ENCODE data around the gene BUB1.
"Not testable (repeated sequence)": the region's sequence is repeated elsewhere in the genome, so short reads cannot be mapped to it uniquely, and the experiment has no call there.

The BUB1 gene

DNA sequence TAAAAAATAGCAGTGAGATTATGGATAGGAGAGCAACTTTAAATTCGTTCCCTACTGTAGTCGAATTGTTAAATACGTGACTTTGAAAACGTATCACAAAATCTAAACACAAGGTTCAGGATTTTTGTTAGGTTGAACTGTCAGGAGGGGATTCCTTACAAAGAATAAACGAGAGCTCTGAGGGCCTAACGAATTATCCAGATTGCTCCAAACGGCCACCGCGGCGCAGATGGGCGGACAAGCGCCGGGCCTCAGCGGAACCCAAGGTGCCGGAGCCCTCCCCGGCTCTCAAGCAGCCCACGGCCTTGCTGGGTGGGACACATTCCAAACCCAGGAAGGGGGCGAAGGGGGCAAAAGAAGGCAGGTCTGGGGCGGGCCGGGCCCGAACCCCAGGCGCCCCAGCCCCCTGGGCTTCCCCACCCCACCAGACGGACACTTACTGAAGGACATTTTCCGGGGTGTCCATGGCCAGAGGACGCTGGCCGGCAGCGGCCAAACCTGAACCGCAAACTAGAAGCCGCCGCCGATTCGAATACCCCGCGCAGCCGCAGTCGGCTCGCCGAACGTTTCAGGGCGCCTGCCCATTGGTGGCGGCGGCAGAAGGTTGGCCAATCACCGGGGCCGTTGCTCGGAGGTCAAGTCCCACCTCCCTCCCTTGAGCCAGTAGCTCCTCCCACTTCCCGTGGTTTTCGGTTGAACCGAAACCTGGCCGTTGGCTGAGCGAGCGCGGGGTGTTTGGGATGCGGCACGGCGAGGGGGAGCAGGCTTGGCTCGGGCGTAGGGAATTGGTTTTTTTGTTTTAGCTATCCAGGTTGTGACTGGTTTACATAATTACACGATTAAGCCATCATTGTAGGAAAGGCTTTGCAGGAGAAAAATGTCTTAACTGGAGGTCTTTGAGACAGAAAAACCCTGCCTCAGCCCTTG lies at the start of gene BUB1:
Gene BUB1, minus strand, starts transcription at position 534 of the 927 bp plus-strand sequence. Its CDS starts 68 bp downstream, at position 466.
- peak; percentile 42 for DNase-seq

DNA sequence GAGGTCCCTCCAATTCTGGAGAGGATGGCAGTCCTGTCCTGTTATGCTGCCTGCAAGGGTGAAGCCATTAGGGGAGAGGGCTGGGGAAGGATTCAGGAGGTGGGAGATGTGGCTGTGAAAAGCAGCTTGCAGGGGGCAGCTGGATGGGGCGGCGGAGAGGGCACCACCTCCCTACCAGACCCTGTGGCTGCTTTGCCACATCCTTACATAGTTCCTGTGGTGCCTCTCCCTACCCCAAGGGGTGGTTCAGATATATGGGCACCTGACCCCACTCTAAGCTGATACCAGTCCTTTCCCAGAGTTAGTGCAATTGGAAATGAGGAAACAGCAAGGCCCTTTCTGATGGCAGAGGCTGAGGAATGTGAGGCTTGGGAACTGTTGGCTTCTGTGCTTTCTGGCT lies 48.4 kb upstream of the BUB1 start:
- no peak for DNase-seq

DNA sequence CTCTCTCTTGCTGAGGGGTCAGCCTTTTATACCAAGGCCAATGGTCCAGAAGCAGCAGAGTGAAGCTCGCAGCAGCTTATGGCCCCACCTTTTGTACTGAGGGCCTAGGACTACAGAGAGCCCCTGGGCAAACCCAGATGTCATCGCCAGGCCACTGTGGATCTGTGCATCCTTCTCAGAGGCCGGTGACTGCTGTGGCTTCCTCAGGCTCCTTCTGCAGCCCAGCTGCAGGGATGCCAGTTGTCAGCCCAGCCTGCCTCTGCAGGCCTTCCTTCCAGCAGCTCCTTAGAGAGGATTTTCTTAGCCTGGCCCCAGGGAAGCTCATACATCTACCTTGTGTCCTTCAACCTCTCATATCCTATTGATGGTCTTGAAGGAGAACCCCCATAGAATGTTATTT lies 48.0 kb upstream of the BUB1 start:
- no peak for DNase-seq

DNA sequence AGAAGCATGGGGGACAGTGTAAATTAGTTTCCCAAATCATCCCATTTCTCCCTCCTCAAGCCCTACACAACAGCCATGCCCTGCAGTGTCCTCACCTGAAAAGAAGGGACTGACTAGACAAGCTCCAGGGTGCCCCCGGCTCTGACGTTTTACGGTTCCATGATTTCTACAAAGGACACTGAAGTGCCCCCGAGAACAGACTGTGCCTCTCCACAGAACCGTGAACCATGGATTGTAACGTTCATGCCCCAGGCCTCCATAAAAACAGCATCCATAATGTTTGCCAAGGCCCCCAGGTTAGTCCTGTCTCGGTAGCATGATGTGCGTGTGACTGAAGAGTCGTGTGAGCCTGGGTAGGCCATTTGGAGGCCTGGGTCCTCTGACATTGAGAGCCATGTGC lies 47.5 kb upstream of the BUB1 start:
- DNase-seq: no peak

DNA sequence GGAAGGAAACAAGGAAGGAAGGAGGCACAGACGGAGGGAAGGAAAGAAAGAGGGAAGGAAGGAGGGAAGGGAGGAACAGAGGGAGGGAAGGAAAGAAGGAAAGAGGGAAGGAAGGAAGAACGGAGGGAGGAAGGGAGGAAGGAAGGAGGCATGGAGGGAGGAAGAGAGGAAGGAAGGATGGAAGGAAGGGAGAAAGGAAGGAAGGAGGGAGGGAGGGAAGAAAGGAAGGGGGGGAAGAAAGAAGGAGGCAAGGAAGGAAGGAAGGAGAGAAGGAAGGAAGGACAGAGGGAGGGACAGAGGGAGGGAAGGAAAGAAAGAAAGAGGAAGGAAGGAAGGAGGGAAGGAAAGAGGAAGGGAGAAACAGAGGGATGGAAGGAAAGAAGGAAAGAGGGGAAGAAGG lies 47.0 kb upstream of the BUB1 start:
- DNase-seq: no peak

DNA sequence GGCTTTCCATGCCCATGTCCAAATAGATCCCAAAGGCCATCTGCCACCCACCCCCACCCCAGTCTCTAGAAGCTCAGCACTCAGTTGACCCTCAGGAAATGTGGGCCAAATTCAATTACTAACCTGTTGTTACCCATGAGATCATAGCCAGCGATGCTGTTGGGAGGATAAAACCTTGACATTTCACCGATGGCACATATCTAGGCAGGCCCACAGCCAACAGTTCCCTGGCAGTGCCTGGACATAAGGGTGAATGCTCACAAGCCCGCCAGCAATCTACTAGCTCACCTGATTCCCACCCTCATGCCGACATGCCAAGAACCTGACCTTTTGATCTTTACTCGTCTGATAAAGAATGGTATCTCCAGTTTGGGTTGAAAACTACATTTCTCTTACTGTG lies 42.7 kb upstream of the BUB1 start:
- DNase-seq: no peak

DNA sequence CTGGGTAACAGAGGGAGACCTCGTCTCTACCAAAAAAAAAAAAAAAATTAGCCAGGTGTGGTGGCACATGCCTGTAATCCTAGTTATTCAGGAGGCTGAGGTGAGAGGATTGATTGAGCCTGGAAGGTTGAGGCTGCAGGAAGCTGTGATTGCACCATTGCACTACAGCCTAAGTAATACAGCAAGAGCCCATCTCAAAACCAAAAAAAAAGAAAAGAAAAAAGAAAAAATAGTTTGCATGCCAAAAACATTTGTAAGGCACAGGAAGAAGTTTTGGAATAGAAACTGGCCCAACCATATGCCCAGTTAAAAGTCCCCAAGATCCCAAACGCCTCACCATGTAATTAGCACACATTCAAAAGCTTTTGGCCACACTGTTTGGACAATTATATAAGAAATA lies 41.1 kb upstream of the BUB1 start:
- DNase-seq: no peak

DNA sequence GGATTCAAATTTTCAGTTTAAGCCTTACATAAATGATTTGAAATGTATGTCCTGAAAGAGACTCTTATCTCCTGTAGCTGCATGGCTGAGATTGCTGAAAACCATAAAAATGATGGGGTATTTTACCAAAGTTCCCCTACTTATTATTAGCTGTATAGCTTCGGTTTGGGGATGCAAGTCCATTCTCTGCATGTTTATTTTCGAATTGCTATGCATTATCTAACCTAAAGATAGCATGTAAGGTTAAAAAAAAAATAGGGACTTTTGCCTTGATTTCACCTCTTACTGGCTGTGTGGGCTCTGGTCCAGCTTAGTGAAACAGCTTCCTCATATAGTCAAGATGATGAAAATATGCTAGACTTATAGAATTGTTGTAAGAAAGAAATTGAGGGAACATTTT lies 40.5 kb upstream of the BUB1 start:
- DNase-seq: no peak

DNA sequence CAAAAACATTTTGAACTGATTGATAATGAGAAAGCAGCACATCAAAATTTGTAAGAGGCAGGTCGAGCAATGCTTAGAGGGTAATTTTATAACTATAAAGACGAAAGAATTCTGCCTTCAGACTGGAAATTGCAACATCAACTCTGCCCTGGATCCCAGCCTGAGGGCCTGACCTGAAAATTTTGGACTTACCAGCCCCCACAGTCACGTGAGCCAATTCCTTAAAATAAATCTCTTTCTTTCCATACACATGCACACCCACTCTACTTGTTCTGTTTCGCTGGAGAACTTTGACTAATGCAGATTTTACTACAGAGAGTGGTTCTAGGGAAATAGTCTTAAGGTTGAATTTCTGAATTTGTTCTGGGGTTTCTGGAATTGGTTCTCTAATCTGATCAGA lies 39.9 kb upstream of the BUB1 start:
- DNase-seq: no peak

DNA sequence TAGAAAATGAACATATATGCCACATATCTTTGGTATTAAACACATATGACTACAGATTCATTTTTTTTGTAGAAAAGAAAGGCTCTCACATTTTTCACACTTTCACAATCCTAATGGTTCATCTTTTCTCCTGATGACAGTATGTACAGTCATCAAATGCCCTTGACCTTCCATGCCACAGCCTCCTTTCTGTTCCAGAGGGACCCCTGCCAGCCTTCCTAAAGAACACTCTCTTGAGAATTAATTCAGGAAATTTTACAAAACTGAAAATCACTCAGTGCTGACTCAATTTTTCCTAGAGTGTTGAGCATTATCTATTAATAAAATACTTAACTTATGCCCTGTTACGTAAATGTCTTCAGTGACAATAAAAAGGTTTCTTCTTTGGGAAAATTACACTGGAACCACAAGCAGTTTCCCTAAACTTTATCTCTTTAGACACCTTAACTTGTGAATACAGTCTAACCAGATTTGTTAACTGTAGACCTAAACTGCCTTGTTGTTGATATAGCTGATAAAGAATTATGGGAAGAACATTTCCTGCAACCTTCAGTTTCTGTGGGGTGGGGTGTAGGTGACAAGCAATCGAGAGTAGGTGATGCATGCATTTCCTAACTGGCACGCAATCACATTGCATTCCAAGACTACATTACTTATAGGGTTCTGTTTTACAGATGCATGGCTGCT lies 39.2 kb upstream of the BUB1 start:
- DNase-seq: no peak

DNA sequence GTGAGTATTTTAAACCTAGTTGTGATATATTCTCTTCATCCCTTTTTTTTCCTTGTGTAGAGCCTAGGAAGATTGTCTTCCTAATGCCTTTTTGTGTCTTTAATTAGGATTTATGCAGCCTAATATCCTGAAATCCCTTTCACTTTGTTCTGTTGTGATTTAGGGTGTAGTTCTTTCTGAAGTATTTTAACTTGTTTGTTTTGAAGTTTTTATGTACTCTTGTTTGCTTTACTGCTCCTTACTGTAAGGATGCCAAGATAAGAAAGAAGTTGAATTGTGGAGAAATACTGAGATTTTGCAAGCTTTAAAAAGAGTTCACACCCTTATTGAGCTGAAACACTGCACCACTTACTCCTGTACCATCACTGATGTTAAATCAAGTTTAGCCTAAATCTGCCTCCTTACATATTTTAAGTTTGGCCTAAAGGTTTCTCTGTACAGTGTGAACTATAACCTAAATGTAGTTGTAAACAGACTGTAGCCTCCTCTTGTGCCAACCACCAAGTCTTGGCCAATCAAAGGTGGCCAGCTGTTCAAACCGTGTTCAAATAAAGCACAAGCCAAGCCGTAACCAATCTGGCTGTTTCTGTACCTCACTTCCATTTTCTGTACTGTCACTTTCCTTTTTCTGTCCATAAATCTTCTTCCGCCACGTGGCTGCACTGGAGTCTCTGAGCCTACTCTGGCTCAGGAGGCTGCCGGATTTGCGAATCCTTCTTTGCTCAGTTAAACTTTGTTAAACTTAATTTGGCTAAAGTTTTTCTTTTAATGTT lies 36.8 kb upstream of the BUB1 start:
- no peak for DNase-seq

DNA sequence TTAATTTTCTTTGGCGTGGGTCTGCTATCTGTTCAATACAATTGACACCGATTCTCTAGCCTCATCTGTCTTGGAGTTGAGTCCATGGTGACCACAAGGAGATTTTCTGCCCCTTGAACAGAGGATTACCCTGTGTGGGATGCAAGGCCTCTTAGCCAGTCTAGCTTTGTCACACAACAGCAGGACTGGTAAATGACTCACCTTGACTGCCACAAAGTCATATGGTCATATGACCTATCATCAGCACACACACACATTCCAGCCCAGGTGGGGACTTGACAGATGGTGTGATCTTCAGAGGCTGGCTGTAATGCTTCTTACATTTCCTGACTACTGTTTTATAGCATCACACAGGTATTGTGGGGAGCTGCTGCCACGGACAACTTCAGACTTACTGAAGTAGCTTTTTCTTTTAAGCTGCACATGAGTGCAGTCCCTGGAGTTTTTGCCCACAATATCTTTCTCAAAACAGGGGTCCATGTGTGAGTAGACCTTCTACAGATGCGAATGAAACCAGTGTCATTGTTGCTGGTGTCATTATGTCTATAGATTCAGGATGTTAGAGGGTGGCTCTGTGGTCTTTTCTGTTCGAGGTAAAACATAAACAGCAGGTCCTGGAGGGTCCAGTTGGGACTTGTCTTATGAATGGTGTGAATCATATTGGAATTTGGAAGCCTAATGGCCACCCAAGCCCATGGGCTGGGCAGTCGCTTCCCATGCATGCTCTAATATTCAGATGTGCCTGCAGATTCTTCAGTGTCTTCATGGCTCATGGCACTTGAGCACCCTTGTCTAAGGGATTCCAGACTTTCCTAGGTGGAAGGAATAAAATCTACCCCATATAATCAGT lies 35.9 kb upstream of the BUB1 start:
- peak; percentile 19 for DNase-seq

DNA sequence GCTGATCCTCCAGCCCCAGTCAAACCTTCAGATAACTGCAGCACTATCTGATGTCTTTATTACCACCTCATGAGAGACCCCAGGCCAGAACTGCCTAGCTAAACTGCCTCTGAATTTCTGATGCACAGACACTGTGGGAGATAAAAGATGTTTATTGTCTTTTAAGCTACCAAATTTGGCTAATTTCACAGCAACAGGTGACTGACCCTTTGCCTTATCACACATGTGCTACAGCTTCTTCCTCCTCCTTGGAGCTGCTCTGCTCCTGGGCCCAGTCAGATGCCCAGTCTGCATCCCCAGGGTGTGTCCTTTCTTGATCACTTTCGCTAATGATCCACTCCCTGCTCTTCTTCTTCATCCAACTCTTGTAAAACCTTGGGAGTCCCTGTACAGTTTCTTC lies 34.9 kb upstream of the BUB1 start:
- no peak for DNase-seq

DNA sequence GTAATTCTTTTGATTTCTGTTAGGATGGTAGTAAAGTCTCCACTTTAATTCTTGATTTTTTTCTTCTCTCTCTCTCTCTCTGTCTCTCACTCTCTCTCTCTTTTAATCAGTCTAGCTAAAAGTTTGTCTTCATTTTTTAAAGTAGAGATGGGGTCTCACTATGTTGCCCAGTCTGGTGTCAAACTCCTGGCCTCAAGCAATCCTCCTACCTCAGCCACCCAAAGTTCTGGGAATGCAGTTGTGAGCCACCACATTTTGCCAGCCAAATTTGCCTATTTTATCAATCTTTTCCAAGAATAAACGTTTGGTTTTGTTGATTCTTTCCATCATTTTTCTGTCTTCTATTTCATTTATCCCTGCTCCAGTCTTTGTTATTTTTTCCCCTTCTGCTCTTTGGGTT lies 30.6 kb upstream of the BUB1 start:
- no peak for DNase-seq

DNA sequence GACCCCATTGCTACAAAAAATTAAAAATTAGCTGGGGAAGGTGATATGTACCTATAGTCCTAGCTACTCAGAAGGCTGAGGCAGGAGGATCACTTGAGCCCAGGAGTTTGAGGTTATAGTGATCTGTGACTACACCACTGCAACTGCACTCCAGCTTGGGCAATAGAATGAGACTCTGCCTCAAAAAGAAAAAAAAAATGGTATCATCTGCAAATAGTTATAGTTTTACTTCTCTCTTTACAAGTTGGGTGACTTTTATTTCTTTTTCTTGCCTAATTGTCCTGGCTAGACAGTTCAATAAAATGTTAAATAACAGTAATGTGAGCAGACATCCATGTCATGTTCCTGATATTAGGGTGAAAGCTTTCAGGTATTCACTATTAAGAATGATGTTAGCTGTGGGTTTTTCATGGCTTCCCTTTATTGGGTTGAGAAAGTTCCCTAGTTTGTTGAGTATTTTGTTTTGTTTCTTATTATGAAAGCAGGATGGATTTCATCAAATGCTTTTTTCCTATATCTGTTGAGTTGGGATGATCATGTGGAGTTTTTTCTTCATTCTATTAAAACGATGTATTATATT lies 29.6 kb upstream of the BUB1 start:
- DNase-seq: no peak

DNA sequence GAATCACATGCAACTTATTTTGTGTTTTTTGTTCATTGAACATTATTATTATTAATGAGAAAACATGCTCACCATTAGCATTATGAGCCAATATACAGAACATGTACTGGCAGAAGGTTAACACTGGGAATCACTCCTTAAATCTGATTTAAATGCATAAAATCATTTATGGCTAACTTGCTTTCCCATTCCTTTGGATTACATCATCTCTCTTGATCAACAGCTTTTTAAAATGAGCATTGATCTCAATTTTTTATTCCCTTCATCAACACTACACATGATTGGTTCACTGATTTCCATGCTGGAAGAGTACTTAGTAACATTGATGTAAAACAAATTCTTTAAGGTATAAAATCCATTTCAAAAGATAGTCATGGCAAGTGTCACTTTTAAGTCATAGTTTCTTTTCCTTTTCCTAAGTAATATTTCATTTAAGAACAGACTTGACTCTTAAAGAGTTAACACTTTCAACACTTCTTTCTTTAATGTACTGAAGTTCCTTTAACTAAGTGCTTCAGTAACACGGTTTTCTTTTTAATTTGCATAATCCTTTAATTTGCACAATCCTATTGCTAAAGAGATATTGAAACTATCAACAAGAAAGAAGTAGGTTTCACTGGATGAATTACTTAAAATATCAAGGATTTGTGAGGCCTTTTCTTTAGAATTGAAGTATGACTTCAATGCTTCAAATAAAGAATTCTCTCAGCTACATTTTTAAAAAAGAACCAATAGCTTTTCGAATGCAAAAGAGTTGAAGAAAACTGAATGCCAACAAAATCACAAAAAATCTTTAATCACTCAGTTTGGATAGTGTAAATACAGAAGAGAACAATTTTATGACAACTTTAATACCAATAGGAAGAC lies 24.9 kb upstream of the BUB1 start:
- no peak for DNase-seq

DNA sequence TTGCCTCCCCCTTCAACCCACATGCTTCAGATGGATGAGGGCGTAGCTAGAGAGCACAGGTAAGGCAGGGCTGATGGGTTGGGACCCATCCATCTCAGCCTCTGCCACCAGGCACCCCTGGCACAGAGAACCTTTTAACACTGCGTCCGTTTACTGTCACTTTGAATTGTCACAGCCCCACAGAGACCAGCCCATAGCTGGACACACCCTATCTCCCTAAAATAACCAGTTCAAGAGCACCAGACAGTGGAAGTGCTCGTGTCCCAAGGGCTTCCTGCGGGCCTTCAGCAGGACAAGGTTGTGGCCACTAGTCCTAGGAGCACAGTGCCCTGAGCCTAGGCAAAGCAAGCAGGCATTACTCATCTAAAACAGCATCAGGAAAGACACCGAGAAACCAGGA lies 20.4 kb upstream of the BUB1 start:
- DNase-seq: not testable (repeated sequence)

DNA sequence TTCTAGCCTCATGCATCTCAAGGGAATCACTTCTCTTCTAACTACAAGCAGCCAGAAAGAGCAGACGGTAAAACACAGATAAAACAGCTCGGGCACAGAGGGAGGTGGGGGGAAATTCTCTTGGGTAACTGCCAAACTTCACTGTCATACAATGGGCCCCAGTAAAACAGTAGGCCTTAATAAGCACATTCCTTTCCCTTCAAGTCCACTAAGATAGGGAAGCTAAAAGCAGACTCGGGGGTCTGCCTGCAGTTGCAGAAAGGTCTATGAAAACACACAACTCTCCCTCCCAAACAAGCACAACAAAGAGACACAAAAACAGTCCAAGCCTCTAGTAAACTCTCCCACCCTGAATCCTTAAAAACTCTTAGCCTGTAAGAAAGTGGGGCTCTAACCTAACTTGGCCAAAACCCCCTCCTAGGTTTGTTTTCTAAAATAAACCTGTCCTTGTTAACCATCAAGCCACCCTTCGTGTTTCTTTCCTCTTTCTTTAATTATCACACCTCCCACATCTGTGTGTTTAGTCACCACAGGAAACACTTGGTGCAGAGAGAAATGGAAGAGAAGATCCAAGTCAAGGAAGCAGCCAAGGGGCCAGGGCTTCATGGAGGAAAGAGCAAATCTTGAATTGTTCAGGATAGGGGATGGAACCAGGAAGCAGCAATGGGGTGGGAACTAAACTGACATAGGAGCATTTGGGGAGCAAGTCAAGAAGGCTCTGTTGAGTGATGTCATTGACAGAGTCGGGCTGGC lies 17.5 kb upstream of the BUB1 start:
- not testable (repeated sequence) for DNase-seq

DNA sequence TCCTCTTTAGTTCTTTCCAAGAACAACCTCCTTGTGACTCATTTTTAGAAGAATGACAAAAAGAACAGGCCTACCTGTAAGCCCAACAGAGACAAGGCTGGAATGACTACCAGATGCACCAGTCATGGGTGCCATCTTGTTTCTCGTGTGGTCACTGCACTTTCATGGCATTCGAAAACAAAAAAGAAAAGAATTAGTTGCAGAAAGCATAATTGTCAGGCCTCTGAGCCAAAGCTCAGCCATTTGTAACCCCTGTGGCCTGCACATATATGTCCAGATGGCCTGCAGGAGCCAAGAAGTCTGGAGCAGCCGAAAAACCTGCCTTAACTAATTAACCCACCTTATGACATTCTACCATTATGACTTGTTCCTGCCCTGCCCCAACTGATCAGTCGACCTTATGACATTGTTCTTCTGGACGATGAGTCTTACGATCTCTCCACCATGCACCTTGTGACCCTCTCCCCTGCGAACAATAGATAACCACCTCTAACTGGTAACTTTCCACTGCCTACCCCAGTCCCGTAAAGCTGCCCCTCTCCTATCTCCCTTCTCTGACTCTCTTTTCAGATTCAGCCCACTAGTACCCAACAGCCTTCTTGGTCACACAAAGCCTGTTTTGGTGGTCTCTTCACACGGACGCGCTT lies 13.9 kb upstream of the BUB1 start:
- no peak for DNase-seq
